Ishikawa (cell line): ENCODE results near the gene STRA6.

Experiments used
- EP300 ChIP-seq: IDR thresholded peaks from 2 replicates; pipeline ENCODE4 v1.6.1; 2012; ENCODE audit warnings: borderline replicate concordance
- FOXM1 ChIP-seq: IDR thresholded peaks from 2 replicates; pipeline ENCODE4 v1.6.1; 2012; ENCODE audit warnings: low read depth, borderline replicate concordance
- MAX ChIP-seq: IDR thresholded peaks from 2 replicates; pipeline ENCODE4 v1.6.1; 2012
- NFIC ChIP-seq: IDR thresholded peaks from 2 replicates; pipeline ENCODE4 v1.6.1; 2012
- USF1 ChIP-seq: IDR thresholded peaks from 2 replicates; pipeline ENCODE4 v1.6.1; 2012

GRCh38 chr15:74199297-74199652, 3.3 kb downstream of the STRA6 start:
- TF ChIP-seq MAX (no peak), EP300 (no peak), NFIC (no peak), FOXM1 (no peak), USF1 (no peak)
